Hepatocyte (in vitro differentiated cells): ENCODE measurements around the gene ADORA1.

ENCODE experiments used
- EZH2 ChIP-seq: fragments of 200-600 bp; sonication (generic); IDR thresholded peaks from 2 replicates; pipeline ENCODE4 v1.6.1; 2016; ENCODE audit warnings: antibody characterized with exemption, mild to moderate bottlenecking, borderline replicate concordance
- EZH2phosphoT487 ChIP-seq: fragments of 200-600 bp; sonication (generic); IDR thresholded peaks from one replicate; pipeline ENCODE4 v1.6.1; 2018; ENCODE audit warnings: antibody characterized with exemption, mild to moderate bottlenecking, low read depth, moderate library complexity; ENCODE audit not compliant: unreplicated experiment, severe bottlenecking
- TF ChIP-seq, protein P1 (sequence below): fragments of 200-600 bp; sonication (generic); IDR thresholded peaks from 2 replicates; pipeline ENCODE4 v1.5.1; 2016; ENCODE audit warnings: antibody characterized with exemption, mild to moderate bottlenecking; ENCODE audit not compliant: poor library complexity

- TF ChIP-seq, protein P1, sequence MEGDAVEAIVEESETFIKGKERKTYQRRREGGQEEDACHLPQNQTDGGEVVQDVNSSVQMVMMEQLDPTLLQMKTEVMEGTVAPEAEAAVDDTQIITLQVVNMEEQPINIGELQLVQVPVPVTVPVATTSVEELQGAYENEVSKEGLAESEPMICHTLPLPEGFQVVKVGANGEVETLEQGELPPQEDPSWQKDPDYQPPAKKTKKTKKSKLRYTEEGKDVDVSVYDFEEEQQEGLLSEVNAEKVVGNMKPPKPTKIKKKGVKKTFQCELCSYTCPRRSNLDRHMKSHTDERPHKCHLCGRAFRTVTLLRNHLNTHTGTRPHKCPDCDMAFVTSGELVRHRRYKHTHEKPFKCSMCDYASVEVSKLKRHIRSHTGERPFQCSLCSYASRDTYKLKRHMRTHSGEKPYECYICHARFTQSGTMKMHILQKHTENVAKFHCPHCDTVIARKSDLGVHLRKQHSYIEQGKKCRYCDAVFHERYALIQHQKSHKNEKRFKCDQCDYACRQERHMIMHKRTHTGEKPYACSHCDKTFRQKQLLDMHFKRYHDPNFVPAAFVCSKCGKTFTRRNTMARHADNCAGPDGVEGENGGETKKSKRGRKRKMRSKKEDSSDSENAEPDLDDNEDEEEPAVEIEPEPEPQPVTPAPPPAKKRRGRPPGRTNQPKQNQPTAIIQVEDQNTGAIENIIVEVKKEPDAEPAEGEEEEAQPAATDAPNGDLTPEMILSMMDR, result no peak
- TF ChIP-seq EZH2 (no peak), EZH2phosphoT487 (no peak)
Measured at GRCh38 chr1:203204756-203205155, 77.2 kb downstream of the ADORA1 start.
